Suprapubic skin (tissue), 4 donors: ENCODE results near the gene LINS1.

Source experiments
- EP300 ChIP-seq: sonication (generic); formaldehyde crosslinking; IDR thresholded peaks from one replicate; pipeline ENCODE4 v1.6.1; 2017; ENCODE audit warnings: antibody characterized with exemption
- POLR2A ChIP-seq, 2 donors: fragments of 450-650 bp; IDR thresholded peaks; one replicate each; pipeline ENCODE4 v1.6.1; 2017; ENCODE audit warnings: antibody characterized with exemption in 2 of 2, mild to moderate bottlenecking in 2 of 2, moderate library complexity in 2 of 2
- POLR2AphosphoS5 ChIP-seq, 3 donors: sonication (generic); formaldehyde crosslinking; IDR thresholded peaks; one replicate each; pipeline ENCODE4 v1.6.1; 2017; ENCODE audit warnings: antibody characterized with exemption in 3 of 3
- TF ChIP-seq, protein P1 (sequence below), 2 donors: fragments of 200-600 bp in 1 of 2; fragments of 450-650 bp in 1 of 2; sonication (generic) in 1 of 2; IDR thresholded peaks; one replicate each; pipeline ENCODE4 v1.5.1; 2016 to 2019; ENCODE audit warnings: antibody characterized with exemption in 2 of 2, mild to moderate bottlenecking in 1 of 2, moderate library complexity in 1 of 2

DNA sequence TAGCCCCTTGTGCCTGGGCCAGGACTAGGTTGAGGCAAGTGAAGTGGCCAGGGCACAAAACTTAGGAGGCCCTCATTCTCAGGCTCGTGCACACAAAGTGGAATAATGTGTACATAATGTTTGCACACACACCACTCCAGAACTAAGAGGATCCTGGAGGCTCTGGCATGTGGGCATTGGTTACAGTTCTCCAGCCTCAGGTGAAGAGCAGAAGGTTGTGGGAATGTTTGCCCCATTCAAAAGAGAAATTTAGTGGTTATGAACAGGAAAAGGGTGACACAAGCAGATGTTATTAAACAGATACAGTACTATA, 31.7 kb upstream of the LINS1 start:
- TF ChIP-seq POLR2A (IDR thresholded peaks at IDR 0.05) (no peak), POLR2AphosphoS5 (IDR thresholded peaks at IDR 0.05) (no peak), EP300 (no peak)
- TF ChIP-seq, protein P1, sequence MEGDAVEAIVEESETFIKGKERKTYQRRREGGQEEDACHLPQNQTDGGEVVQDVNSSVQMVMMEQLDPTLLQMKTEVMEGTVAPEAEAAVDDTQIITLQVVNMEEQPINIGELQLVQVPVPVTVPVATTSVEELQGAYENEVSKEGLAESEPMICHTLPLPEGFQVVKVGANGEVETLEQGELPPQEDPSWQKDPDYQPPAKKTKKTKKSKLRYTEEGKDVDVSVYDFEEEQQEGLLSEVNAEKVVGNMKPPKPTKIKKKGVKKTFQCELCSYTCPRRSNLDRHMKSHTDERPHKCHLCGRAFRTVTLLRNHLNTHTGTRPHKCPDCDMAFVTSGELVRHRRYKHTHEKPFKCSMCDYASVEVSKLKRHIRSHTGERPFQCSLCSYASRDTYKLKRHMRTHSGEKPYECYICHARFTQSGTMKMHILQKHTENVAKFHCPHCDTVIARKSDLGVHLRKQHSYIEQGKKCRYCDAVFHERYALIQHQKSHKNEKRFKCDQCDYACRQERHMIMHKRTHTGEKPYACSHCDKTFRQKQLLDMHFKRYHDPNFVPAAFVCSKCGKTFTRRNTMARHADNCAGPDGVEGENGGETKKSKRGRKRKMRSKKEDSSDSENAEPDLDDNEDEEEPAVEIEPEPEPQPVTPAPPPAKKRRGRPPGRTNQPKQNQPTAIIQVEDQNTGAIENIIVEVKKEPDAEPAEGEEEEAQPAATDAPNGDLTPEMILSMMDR (IDR thresholded peaks at IDR 0.05): no peak
